SK-N-SH treated with all-trans-retinoic acid at 6 μM for 48 hours (cell line): ENCODE data around the gene TNS1.

ENCODE experiments used
- ARNTL ChIP-seq: fragments of 450-650 bp; formaldehyde crosslinking; IDR thresholded peaks from 2 replicates; pipeline ENCODE4 v1.5.0; 2020; ENCODE audit warnings: low read depth, mild to moderate bottlenecking, moderate library complexity, borderline replicate concordance
- CSRNP3 ChIP-seq: fragments of 250-450 bp; sonication (Bioruptor Pico); IDR thresholded peaks from 2 replicates; pipeline ENCODE4 v1.5.1; 2021; ENCODE audit warnings: mild to moderate bottlenecking, moderate library complexity
- GLIS3 ChIP-seq: fragments of 250-450 bp; sonication (Bioruptor Pico); IDR thresholded peaks from 2 replicates; pipeline ENCODE4 v1.5.0; 2020; ENCODE audit warnings: mild to moderate bottlenecking, moderate library complexity
- POU6F1 ChIP-seq: fragments of 250-450 bp; sonication (Bioruptor Pico); IDR thresholded peaks from 2 replicates; pipeline ENCODE4 v1.8.0; 2021; ENCODE audit warnings: low read depth, mild to moderate bottlenecking, moderate library complexity, borderline replicate concordance
- RARB ChIP-seq: fragments of 250-450 bp; sonication (Bioruptor Pico); IDR thresholded peaks from 2 replicates; pipeline ENCODE4 v1.8.0; 2021; ENCODE audit warnings: mild to moderate bottlenecking, moderate library complexity
- SNAI2 ChIP-seq: fragments of 250-450 bp; sonication (Bioruptor Pico); IDR thresholded peaks from 2 replicates; pipeline ENCODE4 v1.5.0; 2020; ENCODE audit warnings: mild to moderate bottlenecking, moderate library complexity
- TCF4 ChIP-seq: fragments of 250-450 bp; sonication (Bioruptor Pico); IDR thresholded peaks from 2 replicates; pipeline ENCODE4 v1.8.0; 2021; ENCODE audit warnings: mild to moderate bottlenecking, moderate library complexity, borderline replicate concordance
- ZFP30 ChIP-seq: fragments of 450-650 bp; formaldehyde crosslinking; IDR thresholded peaks from 2 replicates; pipeline ENCODE4 v1.5.0; 2022; ENCODE audit warnings: mild to moderate bottlenecking, moderate library complexity
- ZNF565 ChIP-seq: fragments of 450-650 bp; formaldehyde crosslinking; conservative IDR thresholded peaks from 2 replicates; pipeline ENCODE4 v1.5.0; 2020; ENCODE audit warnings: low read depth, mild to moderate bottlenecking, moderate library complexity

GRCh38 chr2:217901400-217901799, 101.4 kb downstream of the TNS1 start:
- no peak for TF ChIP-seq SNAI2
- no peak for TF ChIP-seq TCF4 (CRISPR knock-in tag)
- TF ChIP-seq CSRNP3 (CRISPR knock-in tag): no peak
- no peak for TF ChIP-seq ZFP30 (CRISPR knock-in tag)
- TF ChIP-seq RARB (CRISPR knock-in tag): no peak
- TF ChIP-seq ZNF565 (CRISPR knock-in tag): no peak
- no peak for TF ChIP-seq POU6F1 (CRISPR knock-in tag)
- TF ChIP-seq ARNTL (CRISPR knock-in tag): no peak
- no peak for TF ChIP-seq GLIS3 (CRISPR knock-in tag)
